ENCODE data around the gene NATD1.

DNA sequence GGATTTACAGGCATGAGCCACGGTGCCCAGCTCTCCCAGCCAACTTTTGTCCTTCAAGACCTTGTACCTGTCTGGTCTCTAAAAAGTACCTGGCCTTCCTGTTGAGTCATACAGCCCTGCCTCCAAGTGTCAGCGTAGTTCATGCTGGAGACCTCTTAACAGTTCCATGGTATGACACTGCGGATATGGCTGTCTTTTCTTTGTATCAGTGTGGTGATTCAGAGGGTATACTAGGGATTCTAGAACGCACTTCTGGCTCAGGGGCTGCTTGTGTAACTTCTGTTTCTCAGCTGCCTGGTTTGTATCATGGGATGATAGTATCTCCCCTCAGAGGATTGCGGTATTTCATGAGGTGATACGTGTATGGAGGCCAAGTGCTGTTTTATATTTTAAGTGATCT is 37.3 kb downstream of the NATD1 start:
- TF ChIP-seq, protein P1, sequence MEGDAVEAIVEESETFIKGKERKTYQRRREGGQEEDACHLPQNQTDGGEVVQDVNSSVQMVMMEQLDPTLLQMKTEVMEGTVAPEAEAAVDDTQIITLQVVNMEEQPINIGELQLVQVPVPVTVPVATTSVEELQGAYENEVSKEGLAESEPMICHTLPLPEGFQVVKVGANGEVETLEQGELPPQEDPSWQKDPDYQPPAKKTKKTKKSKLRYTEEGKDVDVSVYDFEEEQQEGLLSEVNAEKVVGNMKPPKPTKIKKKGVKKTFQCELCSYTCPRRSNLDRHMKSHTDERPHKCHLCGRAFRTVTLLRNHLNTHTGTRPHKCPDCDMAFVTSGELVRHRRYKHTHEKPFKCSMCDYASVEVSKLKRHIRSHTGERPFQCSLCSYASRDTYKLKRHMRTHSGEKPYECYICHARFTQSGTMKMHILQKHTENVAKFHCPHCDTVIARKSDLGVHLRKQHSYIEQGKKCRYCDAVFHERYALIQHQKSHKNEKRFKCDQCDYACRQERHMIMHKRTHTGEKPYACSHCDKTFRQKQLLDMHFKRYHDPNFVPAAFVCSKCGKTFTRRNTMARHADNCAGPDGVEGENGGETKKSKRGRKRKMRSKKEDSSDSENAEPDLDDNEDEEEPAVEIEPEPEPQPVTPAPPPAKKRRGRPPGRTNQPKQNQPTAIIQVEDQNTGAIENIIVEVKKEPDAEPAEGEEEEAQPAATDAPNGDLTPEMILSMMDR (IDR thresholded peaks at IDR 0.05): no peak
- TF ChIP-seq POLR2AphosphoS5 (IDR thresholded peaks at IDR 0.05; ENCODE audit: insufficient read depth in 1 of 2, low read depth in 1 of 2) (no peak), POLR2A (IDR thresholded peaks at IDR 0.05) (no peak)
